ENCODE measurements around the gene AFP. TPM values are rescaled to one million over a fixed set of nuclear protein-coding genes. Genes with fewer than 3 reads are reported as not detected.

The AFP gene
- total RNA-seq, 1 donor from 2014 or later, result not detected

Other genes with a start within 250 kb of the AFP start
- 68.6 and 72.4 TPM in 2 replicates for gene ANKRD17, start 177.4 kb upstream of the AFP start, total RNA-seq
- gene ALB, start 31.9 kb upstream of the AFP start, total RNA-seq, result not detected in 2 replicates
- not detected in 2 replicates for gene AFM, start 45.5 kb downstream of the AFP start, total RNA-seq
- not detected in 2 replicates for gene RASSF6, start 184.2 kb downstream of the AFP start, total RNA-seq

Measured in activated T-helper 1 cell treated with anti-CD3 and anti-CD28 coated beads, Interleukin-12 subunit alpha, Interleukin-12 subunit beta, Interleukin-2, Interleukin-4 antibody, amounts not matched to agents 30 ng/mL and 10 ng/mL and 1 ng/mL, durations not matched to agents 14 hours and 24 hours and 36 hours (primary cell).